Neural progenitor cell (in vitro differentiated cells): ENCODE results near the gene NDUFS6. TPM values are rescaled to one million over a fixed set of nuclear protein-coding genes. Genes with fewer than 3 reads are reported as not detected.

Experiments used
- DNase-seq: peaks from one replicate; pipeline ENCODE4 v3.0.0-alpha.2; 2016; ENCODE audit warnings: low spot score
- H2AFZ ChIP-seq: fragments of 200-600 bp; sonication (generic); replicated peaks from 2 replicates; pipeline ENCODE4 v1.6.1; 2016; ENCODE audit warnings: antibody characterized with exemption
- H3F3A ChIP-seq: fragments of 200-600 bp; sonication (generic); 2 replicates; pipeline ENCODE4 v1.6.1; 2016; ENCODE audit warnings: antibody characterized with exemption, low read depth
- H3K27ac ChIP-seq: fragments of 200-600 bp; sonication (generic); 2 replicates; pipeline ENCODE4 v1.5.1; 2016; ENCODE audit warnings: mild to moderate bottlenecking
- H3K27me3 ChIP-seq: fragments of 200-600 bp; sonication (generic); 2 replicates; pipeline ENCODE4 v1.6.1; 2016; ENCODE audit warnings: mild to moderate bottlenecking, moderate library complexity
- H3K36me3 ChIP-seq: fragments of 200-600 bp; sonication (generic); 2 replicates; pipeline ENCODE4 v1.5.1; 2016
- H3K4me1 ChIP-seq: fragments of 200-600 bp; sonication (generic); 2 replicates; pipeline ENCODE4 v1.6.1; 2016; ENCODE audit warnings: mixed run types
- H3K4me2 ChIP-seq: fragments of 200-600 bp; sonication (generic); 2 replicates; pipeline ENCODE4 v1.6.1; 2016
- H3K4me3 ChIP-seq: fragments of 200-600 bp; sonication (generic); 2 replicates; pipeline ENCODE4 v1.5.1; 2016
- H3K79me2 ChIP-seq: fragments of 200-600 bp; sonication (generic); 2 replicates; pipeline ENCODE4 v1.6.1; 2016; ENCODE audit warnings: low read depth
- H3K9ac ChIP-seq: fragments of 200-600 bp; sonication (generic); 2 replicates; pipeline ENCODE4 v1.6.1; 2016
- H3K9me3 ChIP-seq: fragments of 200-600 bp; sonication (generic); 2 replicates; pipeline ENCODE4 v1.5.1; 2016; ENCODE audit warnings: low read depth
- H4K20me1 ChIP-seq: fragments of 200-600 bp; sonication (generic); 2 replicates; pipeline ENCODE4 v1.6.1; 2016; ENCODE audit warnings: low read depth
- H3K27ac Mint-ChIP-seq: 3 replicates; pipeline ENCODE4 v1.8.0; 2021; ENCODE audit warnings: mixed read lengths
- H3K27me3 Mint-ChIP-seq: 2 replicates; pipeline ENCODE4 v1.8.0; 2022; ENCODE audit warnings: low read depth, mild to moderate bottlenecking, inconsistent platforms, moderate library complexity, mixed read lengths; ENCODE audit not compliant: insufficient read depth
- H3K36me3 Mint-ChIP-seq: 3 replicates; pipeline ENCODE4 v1.8.0; 2021; ENCODE audit warnings: mixed read lengths
- H3K4me1 Mint-ChIP-seq: 3 replicates; pipeline ENCODE4 v1.8.0; 2021; ENCODE audit warnings: mixed read lengths
- H3K4me3 Mint-ChIP-seq: 3 replicates; pipeline ENCODE4 v1.8.0; 2021; ENCODE audit warnings: mild to moderate bottlenecking, moderate library complexity, mixed read lengths
- H3K9me3 Mint-ChIP-seq: 3 replicates; pipeline ENCODE4 v1.8.0; 2020; ENCODE audit warnings: mixed read lengths
- EZH2 ChIP-seq: fragments of 200-600 bp; sonication (generic); IDR thresholded peaks from 2 replicates; pipeline ENCODE4 v1.6.1; 2017; ENCODE audit warnings: antibody characterized with exemption, mild to moderate bottlenecking, moderate library complexity
- EZH2phosphoT487 ChIP-seq: fragments of 200-600 bp; sonication (generic); IDR thresholded peaks from 2 replicates; pipeline ENCODE4 v1.6.1; 2017; ENCODE audit warnings: antibody characterized with exemption
- total RNA-seq: library from RNA; depleted of rRNA; stranded (reverse); fragments of >200 nt; gene quantifications from 2 replicates; pipeline ENCODE4 v1.2.3, GENCODE V29; 2015; ENCODE audit warnings: low replicate concordance
- TF ChIP-seq, protein P1 (sequence below): fragments of 200-600 bp; sonication (generic); IDR thresholded peaks from 2 replicates; pipeline ENCODE4 v1.5.1; 2017; ENCODE audit warnings: antibody characterized with exemption, mild to moderate bottlenecking

NDUFS6 gene
- total RNA-seq, 1 donor from 2014 or later: 54.2 TPM

DNA sequence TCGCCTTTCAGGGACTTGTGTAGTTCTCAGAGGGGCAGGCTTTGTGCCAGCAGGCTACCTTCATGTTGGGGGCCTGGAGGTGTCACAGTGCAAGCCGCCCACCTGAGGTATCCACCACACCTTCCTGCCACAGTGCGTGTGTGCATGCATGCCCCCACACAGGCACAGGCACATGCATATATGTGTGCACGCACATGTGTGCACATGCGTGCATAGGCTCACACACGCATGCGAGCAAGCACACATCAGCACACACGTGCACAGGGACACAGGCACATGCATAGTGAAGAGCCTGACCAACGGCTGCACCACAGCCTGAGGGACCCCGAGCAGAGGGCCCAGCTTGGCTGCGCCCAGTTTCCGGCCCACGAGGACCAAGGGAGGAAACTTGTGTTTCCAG lies 45.4 kb downstream of the NDUFS6 start:
- Histone ChIP-seq H4K20me1 (no peaks in the 10 kb centered on the region), H3K4me2 (no peak overlapping the region), H3K4me3 (no peak overlapping the region), H3K27ac (no peak overlapping the region), H3K79me2 (no peaks in the 10 kb centered on the region), H3K9ac (no peak overlapping the region), H2AFZ (no peak overlapping the region), H3F3A (no peaks in the 10 kb centered on the region), H3K27me3 (peaks cover 67% of the 10 kb centered on the region), H3K9me3 (no peaks in the 10 kb centered on the region), H3K36me3 (no peaks in the 10 kb centered on the region), H3K4me1 (peaks cover 13% of the 10 kb centered on the region)
- Mint-ChIP-seq H3K4me1 (peaks cover 30% of the 10 kb centered on the region), H3K4me3 (no peak overlapping the region), H3K36me3 (no peaks in the 10 kb centered on the region), H3K27ac (no peak overlapping the region), H3K27me3 (peaks cover 15% of the 10 kb centered on the region), H3K9me3 (no peaks in the 10 kb centered on the region)
- DNase-seq: no peak
- TF ChIP-seq, protein P1, sequence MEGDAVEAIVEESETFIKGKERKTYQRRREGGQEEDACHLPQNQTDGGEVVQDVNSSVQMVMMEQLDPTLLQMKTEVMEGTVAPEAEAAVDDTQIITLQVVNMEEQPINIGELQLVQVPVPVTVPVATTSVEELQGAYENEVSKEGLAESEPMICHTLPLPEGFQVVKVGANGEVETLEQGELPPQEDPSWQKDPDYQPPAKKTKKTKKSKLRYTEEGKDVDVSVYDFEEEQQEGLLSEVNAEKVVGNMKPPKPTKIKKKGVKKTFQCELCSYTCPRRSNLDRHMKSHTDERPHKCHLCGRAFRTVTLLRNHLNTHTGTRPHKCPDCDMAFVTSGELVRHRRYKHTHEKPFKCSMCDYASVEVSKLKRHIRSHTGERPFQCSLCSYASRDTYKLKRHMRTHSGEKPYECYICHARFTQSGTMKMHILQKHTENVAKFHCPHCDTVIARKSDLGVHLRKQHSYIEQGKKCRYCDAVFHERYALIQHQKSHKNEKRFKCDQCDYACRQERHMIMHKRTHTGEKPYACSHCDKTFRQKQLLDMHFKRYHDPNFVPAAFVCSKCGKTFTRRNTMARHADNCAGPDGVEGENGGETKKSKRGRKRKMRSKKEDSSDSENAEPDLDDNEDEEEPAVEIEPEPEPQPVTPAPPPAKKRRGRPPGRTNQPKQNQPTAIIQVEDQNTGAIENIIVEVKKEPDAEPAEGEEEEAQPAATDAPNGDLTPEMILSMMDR: no peak
- no peak for TF ChIP-seq EZH2phosphoT487
- TF ChIP-seq EZH2: no peak

DNA sequence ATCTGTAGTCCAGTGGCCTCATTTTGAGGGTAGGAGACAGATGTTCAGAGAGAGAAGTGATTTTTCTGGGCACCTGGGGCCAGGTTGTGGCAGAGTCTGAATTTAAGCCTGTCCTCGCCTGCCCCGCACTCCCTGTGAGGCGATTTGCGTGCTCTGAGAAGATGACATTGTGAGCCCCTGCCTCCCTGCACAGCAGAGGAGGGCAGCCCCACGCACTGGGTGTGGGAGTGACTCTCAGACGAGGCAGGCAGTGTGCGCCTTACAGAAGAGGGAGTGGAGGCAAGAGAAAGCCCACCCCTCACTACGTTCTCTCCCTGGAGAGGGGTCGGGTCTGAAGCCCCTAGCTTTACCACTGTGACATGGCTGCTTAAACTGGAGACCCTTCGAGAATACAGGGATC lies 45.8 kb downstream of the NDUFS6 start:
- no peak for DNase-seq
- TF ChIP-seq EZH2 (no peak), EZH2phosphoT487 (no peak)
- TF ChIP-seq, protein P1: no peak
- Mint-ChIP-seq H3K9me3 (no peaks in the 10 kb centered on the region), H3K4me3 (no peak overlapping the region), H3K4me1 (peaks cover 30% of the 10 kb centered on the region), H3K27me3 (peaks cover 15% of the 10 kb centered on the region), H3K27ac (no peak overlapping the region), H3K36me3 (no peaks in the 10 kb centered on the region)
- Histone ChIP-seq H2AFZ (no peak overlapping the region), H3F3A (no peaks in the 10 kb centered on the region), H3K36me3 (no peaks in the 10 kb centered on the region), H3K9ac (no peak overlapping the region), H4K20me1 (no peaks in the 10 kb centered on the region), H3K27ac (no peak overlapping the region), H3K4me1 (peaks cover 17% of the 10 kb centered on the region), H3K4me3 (no peak overlapping the region), H3K27me3 (peaks cover 72% of the 10 kb centered on the region), H3K79me2 (no peaks in the 10 kb centered on the region), H3K4me2 (no peak overlapping the region), H3K9me3 (no peaks in the 10 kb centered on the region)

DNA sequence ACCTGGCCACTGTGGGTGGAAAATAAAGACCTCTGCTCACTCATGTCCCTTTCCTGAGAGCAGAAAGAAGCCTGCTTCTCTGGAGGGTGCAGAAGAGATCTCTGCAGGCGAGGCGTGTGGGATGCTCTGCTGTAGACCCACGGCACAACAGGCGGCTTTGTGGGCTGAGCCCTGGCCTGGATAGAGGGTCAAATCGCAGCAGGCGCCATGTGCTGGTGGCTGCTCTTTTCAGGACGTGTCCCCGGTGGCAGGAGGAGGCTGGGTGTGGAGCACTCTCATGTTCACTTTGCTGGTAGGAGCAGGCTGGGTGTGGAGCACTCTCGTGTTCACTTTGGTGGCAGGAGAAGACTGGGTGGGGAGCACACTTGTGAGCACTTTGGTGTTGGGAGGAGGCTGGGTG lies 46.4 kb downstream of the NDUFS6 start:
- Histone ChIP-seq H2AFZ (no peak overlapping the region), H3K27ac (no peak overlapping the region), H3K4me1 (peaks cover 18% of the 10 kb centered on the region), H3K9me3 (no peaks in the 10 kb centered on the region), H3K4me2 (no peak overlapping the region), H3K4me3 (no peak overlapping the region), H3K79me2 (no peaks in the 10 kb centered on the region), H4K20me1 (no peaks in the 10 kb centered on the region), H3K27me3 (peaks cover 78% of the 10 kb centered on the region), H3K9ac (no peak overlapping the region), H3K36me3 (no peaks in the 10 kb centered on the region), H3F3A (no peaks in the 10 kb centered on the region)
- DNase-seq: no peak
- Mint-ChIP-seq H3K9me3 (no peaks in the 10 kb centered on the region), H3K4me1 (peaks cover 27% of the 10 kb centered on the region), H3K36me3 (no peaks in the 10 kb centered on the region), H3K27ac (no peak overlapping the region), H3K27me3 (peaks cover 15% of the 10 kb centered on the region), H3K4me3 (no peak overlapping the region)
- no peak for TF ChIP-seq EZH2
- TF ChIP-seq, protein P1: no peak
- TF ChIP-seq EZH2phosphoT487: no peak
